ENCODE results near the gene EHMT1. TPM values are rescaled to one million over a fixed set of nuclear protein-coding genes. Genes with fewer than 3 reads are reported as not detected.

The EHMT1 gene
- total and polyA plus RNA-seq, 2 experiments from 2014 or later: 162 to 177 TPM

- DNase-seq (ENCODE audit: low spot score) (no peak), ATAC-seq (no peak)
- H3K79me2 ChIP-seq (replicated peaks; ENCODE audit: insufficient read depth): peaks cover 14% of the 10 kb centered on the region
- Mint-ChIP-seq H3K36me3 (ENCODE audit: low read depth) (peaks cover 22% of the 10 kb centered on the region), H3K4me1 (peaks cover 19% of the 10 kb centered on the region), H3K9me3 (no peaks in the 10 kb centered on the region; the same call in 2 of the 3 replicates), H3K27me3 (ENCODE audit: insufficient read depth, low read depth, poor library complexity) (peaks cover 15% of the 10 kb centered on the region), H3K4me3 (no peak overlapping the region), H3K27ac (no peak overlapping the region)
- TF ChIP-seq CREB1 (CRISPR knock-in tag; IDR thresholded peaks at IDR 0.05; ENCODE audit: low read depth) (no peak), POLR2AphosphoS5 (IDR thresholded peaks at IDR 0.05; ENCODE audit: low read depth) (no peak; the same call in 1 of the 2 replicates), ETS1 (IDR thresholded peaks at IDR 0.05) (no peak), STAT1 (IDR thresholded peaks at IDR 0.05; ENCODE audit: unreplicated experiment) (no peak), JUNB (IDR thresholded peaks at IDR 0.05; ENCODE audit: unreplicated experiment) (no peak), ZNF462 (CRISPR knock-in tag; IDR thresholded peaks at IDR 0.05) (no peak), EZH2 (IDR thresholded peaks at IDR 0.05; ENCODE audit: low read depth, unreplicated experiment) (no peak), CTCF (conservative IDR thresholded peaks at IDR 0.05; ENCODE audit: low read depth in 2 of 2) (no peak), REST (IDR thresholded peaks at IDR 0.05; ENCODE audit: unreplicated experiment) (no peak), ZNF114 (CRISPR knock-in tag; IDR thresholded peaks at IDR 0.05) (no peak), ZNF331 (CRISPR knock-in tag; IDR thresholded peaks at IDR 0.05; ENCODE audit: low read depth) (no peak), NANOG (IDR thresholded peaks at IDR 0.05; ENCODE audit: borderline replicate concordance) (no peak), EZH2phosphoT487 (IDR thresholded peaks at IDR 0.05; ENCODE audit: unreplicated experiment) (no peak)
- peaks cover 9% of the 10 kb centered on the region; the same call in 1 of the 2 replicates for H3K4me1 ChIP-seq (ENCODE audit: insufficient read depth)
- peaks cover 9% of the 10 kb centered on the region for H4K20me1 ChIP-seq (replicated peaks; ENCODE audit: insufficient read depth)
- no peaks in the 10 kb centered on the region for H3K27me3 ChIP-seq (ENCODE audit: insufficient read depth)
- H3F3A ChIP-seq (replicated peaks; ENCODE audit: low read depth): 0 out of 2 replicates have a peak, but pooled peaks cover 4% of the 10 kb centered on the region
- no peak overlapping the region for H3K27ac ChIP-seq (ENCODE audit: low read depth)
- no peaks in the 10 kb centered on the region for H3K9me2 ChIP-seq (ENCODE audit: insufficient read depth)
- H3K36me3 ChIP-seq (ENCODE audit: insufficient read depth): no peaks in the 10 kb centered on the region; the same call in 1 of the 2 replicates
- no peak overlapping the region for H2AFZ ChIP-seq
- no peak overlapping the region for H3K4me3 ChIP-seq
- no peak overlapping the region for H3K4me2 ChIP-seq
These were observed 4.9 kb upstream of the EHMT1 start for GRCh38 chr9:137613738-137614523.
